GM21447 (cell line): ENCODE data around the gene HOXA13.

ENCODE experiments used
- ATAC-seq: cut with Tn5 transposase; IDR thresholded peaks from one replicate; pipeline ENCODE4 v1.9.1; 2021; ENCODE audit not compliant: unreplicated experiment

The HOXA13 gene

GRCh38 chr7:27199849-27200760 is at the start of gene HOXA13:
Gene HOXA13 (minus strand): TSS chr7:27200091. CDS start chr7:27200077, 14 bp downstream.
- ATAC-seq: no peak

DNA sequence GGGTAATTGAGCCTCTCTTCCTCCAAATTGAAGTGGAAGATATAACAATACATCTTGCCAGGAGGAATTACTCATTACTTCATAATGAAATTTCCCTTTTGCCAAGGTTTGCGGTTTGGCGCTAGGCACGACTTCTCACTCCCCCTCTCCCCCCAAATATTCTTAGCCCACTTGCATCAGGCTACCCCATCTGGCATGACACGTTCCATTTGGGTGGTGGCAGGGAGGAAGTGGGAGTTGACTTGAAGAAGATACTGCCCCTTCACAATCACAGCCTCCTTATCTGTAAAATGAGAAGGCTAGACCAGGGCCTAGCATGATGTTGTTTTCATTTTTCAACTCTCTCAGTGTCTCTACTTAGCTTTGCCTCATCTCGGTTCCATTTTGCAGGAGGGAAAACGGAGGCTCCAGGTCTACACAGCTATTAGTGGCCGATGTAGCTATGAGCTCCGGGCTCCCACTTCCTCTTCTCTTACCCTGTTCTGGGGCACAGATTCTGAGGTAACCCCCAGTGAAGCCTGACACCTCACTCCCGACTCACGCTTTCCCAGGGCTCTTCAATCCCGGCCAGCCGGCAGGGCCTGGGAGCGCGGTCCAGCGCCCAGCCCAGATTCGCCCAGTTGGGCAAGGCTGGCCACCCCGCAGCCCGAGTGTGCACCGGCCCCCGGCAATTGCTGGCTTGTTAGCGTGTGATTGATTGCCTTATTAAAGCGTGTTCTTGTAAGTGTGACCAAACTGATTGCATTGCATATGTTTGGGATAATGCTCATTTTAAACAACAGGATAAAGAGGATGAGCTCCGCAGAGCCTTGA is 49.2 kb upstream of the HOXA13 start:
- ATAC-seq: no peak

GRCh38 chr7:27248427-27248806 is 48.5 kb upstream of the HOXA13 start:
- no peak for ATAC-seq

GRCh38 chr7:27247452-27248426 is 47.8 kb upstream of the HOXA13 start:
- ATAC-seq: no peak

DNA sequence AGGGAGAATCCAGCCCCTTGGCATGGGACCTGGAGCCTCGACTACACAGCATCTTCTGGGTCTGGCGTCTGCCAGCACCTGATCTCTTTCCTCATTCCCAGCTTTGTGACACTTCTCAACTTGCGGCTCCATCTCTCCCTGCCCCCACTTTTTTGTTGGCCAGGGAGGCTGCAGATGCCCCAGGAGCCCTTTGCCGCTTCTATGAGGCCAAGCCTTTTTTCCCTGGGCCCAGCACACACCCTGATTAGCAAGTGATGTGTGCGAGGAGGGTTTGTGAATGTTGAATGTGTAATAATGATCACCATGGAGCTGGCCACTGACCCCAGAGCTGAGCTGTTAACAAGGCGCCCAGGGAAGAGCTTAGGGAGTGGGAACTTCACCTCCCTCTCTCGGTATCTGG is 47.1 kb upstream of the HOXA13 start:
- ATAC-seq: no peak

DNA sequence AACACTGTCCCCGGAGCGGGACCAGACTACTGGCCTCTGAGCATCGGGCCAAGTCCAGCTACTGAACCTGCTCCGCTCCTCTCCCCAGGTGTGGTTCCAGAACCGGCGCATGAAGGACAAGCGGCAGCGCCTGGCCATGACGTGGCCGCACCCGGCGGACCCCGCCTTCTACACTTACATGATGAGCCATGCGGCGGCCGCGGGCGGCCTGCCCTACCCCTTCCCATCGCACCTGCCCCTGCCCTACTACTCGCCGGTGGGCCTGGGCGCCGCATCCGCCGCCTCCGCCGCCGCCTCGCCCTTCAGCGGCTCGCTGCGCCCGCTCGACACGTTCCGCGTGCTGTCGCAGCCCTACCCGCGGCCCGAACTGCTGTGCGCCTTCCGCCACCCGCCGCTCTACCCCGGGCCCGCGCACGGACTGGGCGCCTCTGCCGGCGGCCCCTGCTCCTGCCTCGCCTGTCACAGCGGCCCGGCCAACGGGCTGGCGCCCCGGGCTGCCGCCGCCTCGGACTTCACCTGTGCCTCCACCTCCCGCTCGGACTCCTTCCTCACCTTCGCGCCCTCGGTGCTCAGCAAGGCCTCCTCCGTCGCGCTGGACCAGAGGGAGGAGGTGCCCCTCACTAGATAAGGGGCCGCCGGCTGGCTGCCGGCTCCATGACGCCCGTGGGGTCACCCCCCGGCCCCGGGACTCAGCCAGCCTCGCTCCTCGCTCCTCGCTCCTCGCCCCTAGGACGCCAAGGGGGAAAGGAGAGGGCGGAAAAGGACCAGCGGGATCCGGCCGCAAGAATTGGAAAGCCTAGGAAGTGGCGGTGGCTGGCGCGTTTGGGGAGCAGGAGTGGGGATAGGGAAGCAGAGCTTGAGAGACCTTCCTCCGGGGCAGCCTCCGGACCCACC is 46.2 kb upstream of the HOXA13 start:
- no peak for ATAC-seq

GRCh38 chr7:27245124-27245797 is 45.4 kb upstream of the HOXA13 start:
- ATAC-seq: no peak

- no peak for ATAC-seq
These were observed 44.7 kb upstream of the HOXA13 start for GRCh38 chr7:27244488-27245123.

- no peak for ATAC-seq
These were observed 43.7 kb upstream of the HOXA13 start for GRCh38 chr7:27243340-27244163.

DNA sequence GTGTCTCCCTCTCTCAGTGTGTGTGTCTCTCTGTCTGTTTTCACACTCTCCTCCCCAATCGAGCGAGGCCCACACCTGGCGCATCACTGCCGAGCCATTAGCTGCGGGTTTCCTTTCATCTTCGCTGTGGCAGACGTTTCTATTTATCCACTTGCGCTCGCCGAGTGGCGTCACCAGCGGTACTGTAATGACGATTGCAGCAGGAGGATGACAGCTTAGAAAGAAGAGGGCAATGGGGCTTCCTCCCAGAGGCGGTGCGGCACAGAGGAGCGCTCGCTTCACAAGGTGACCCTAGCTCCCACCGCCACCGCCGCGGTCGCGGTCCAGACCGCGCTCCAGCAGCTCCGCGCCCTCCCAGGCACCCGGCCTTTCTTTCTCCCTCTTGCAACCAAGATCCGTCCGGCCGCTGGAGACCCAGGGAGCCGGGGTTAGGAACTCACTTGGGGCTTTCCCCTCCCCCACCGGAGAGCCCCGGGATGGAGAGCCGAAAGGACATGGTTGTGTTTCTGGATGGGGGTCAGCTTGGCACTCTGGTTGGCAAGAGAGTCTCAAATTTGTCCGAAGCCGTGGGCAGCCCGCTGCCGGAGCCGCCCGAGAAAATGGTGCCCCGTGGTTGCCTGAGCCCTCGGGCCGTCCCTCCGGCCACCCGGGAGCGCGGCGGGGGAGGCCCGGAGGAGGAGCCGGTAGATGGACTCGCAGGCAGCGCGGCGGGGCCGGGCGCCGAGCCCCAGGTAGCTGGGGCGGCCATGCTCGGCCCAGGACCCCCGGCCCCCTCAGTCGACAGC is 42.9 kb upstream of the HOXA13 start, which contains the start of gene EVX1:
TSS of gene EVX1 (plus strand) at position 248 of the 785 bp plus-strand sequence. CDS start at position 477, 229 bp downstream.
- ATAC-seq: no peak

DNA sequence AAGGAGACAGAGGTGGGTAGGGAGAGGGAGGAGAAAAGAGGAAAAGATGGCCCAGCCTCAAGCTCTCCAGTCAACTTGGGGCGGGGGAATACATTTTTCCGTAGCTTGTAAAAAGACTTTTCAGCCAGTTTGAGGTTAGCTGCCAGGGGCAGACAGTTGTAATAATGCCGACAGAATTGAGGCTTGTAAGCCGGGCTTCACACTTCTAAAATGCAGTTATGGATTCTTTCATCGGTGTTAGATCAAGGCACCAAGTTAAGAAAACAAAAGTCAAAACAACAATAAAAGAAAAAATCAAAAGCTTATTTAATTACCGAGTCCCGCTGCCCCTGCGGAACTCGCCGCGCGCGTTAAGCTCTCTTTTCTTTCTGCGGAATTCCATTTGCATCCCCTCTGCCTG is 42.3 kb upstream of the HOXA13 start:
- no peak for ATAC-seq

DNA sequence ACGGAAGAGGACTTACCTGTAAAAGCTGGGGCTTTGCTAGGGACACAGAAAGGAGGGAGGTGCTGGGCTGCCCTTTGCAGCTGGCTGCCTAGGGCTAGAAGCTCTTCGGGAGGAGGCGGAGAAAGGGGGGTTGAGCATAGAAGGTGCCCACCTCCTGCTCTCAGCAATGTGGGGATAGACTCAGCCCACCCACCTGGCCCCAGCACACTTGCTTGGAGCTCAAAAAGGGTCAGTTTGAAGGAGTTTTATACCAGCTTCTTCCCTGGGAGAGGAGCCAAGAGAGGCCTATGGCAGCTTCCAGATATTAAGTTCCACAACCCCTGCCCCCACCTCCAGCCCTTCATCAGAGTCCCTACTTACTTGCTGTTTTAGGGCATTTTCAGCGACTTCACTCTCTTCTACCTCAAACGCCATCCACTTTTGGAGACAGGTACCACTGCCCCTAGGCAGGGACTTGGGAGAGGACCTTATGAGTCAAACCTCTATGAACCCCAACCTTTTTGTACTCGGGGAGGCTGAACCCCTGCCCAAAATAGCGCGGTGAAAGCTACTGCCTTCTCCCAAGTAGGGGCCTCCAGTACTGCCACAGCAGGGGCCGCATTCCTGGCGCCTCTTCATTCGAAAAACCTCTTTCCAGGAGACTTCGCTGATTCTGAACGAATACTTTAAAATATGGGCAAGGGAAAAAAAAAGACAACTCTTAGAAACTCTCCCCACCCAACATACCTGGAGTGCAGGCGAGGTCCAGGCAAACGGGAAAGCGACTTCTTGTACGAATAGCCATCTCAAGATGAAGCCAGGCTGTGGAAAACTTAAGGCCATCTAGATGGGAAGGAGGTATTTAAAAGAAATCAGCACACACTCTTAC is 41.5 kb upstream of the HOXA13 start:
- no peak for ATAC-seq

GRCh38 chr7:27240015-27240731 is 40.3 kb upstream of the HOXA13 start:
- no peak for ATAC-seq

DNA sequence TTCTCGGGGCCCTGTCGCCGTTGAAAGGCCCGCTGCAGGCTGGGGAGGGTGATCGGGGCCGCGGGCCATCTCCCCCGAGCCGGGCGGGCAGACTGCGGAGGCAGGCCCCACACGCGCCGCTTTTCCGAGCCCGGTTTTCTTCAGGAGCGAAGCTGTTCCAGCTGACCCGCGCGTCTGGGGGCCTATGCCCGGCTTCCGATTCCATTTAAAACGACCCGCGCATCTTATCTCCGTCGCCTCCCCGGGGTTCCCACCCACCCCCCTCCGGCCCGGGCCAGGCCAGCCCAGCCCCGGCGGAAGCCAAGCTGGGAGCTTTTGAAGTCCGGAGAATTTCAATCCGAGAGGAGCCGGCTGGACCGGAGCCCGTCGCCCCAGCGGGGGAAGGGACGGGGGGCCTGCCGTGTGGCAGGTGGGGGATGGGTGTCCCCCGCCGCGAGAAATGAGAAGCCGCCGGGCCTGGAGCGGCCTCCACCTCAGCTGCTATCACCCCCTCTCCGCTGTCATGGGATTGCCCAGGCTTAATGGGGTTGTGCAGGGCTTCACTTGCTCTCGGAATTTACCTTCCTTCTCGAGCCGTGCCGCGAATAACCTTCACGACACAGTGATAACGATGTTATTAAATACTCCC is 39.6 kb upstream of the HOXA13 start:
- ATAC-seq: no peak

DNA sequence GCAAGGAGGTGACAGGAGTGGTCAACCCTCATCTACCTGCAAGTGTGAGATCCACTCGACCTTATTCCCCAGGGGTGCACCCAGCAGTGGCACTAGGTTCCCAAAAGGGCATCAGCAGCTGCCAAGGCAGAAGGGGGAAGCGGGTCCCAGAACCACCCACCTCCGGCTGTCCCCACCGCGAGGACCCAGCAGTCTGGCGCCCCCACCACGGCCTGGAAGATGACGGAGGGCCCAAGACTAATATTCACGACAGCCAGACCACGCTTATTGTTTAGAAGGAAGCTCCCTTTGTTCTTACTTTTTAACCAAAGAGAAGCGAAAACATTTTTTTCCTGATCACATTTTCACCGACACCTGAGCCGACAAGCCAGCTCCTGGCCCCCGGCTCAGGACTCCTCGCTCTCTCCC is 39.1 kb upstream of the HOXA13 start:
- ATAC-seq: no peak
